Thyroid gland (tissue), 4 donors: ENCODE results near the gene CD99L2.

Experiments
- POLR2A ChIP-seq, 2 donors: fragments of 450-650 bp; IDR thresholded peaks; one replicate each; pipeline ENCODE4 v1.6.1; 2017; ENCODE audit warnings: antibody characterized with exemption in 2 of 2, mild to moderate bottlenecking in 2 of 2, moderate library complexity in 1 of 2
- TF ChIP-seq, protein P1 (sequence below), 6 experiments: fragments of 200-600 bp in 3 of 6; fragments of 450-650 bp in 3 of 6; sonication (generic) in 3 of 6; IDR thresholded peaks; one replicate each; pipeline ENCODE4 v1.5.1; 2016 to 2019; ENCODE audit warnings: antibody characterized with exemption in 6 of 6, mild to moderate bottlenecking in 2 of 6, inconsistent platforms in 1 of 6, moderate library complexity in 1 of 6

DNA sequence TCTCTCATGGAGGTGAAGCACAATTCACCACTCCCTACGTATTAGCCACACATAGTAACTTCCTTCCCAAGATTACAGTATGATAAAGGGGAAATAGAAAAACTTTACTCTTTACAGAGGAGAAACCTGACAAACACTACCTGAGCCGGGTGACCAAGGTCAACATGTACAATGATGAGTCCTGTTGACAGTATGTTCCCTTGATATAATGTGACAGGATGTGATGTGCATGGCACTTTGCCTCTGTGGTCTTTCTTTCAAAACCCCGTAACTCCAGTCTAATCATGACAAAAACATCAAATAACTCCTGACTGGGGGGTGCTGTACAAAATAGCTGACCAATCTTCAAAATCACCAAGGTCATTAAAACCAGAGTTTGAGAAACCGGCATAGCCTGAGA lies 60.6 kb downstream of the CD99L2 start:
- TF ChIP-seq, protein P1, sequence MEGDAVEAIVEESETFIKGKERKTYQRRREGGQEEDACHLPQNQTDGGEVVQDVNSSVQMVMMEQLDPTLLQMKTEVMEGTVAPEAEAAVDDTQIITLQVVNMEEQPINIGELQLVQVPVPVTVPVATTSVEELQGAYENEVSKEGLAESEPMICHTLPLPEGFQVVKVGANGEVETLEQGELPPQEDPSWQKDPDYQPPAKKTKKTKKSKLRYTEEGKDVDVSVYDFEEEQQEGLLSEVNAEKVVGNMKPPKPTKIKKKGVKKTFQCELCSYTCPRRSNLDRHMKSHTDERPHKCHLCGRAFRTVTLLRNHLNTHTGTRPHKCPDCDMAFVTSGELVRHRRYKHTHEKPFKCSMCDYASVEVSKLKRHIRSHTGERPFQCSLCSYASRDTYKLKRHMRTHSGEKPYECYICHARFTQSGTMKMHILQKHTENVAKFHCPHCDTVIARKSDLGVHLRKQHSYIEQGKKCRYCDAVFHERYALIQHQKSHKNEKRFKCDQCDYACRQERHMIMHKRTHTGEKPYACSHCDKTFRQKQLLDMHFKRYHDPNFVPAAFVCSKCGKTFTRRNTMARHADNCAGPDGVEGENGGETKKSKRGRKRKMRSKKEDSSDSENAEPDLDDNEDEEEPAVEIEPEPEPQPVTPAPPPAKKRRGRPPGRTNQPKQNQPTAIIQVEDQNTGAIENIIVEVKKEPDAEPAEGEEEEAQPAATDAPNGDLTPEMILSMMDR (IDR thresholded peaks at IDR 0.05): no peak
- TF ChIP-seq POLR2A (IDR thresholded peaks at IDR 0.05): no peak
